GM12891 (cell line): ENCODE data around the gene RAB14.

ENCODE experiments used
- POLR2A ChIP-seq: IDR thresholded peaks from 2 replicates; pipeline ENCODE4 v1.6.1; 2011; ENCODE audit warnings: low read depth, low read length, control low read depth
- POLR2AphosphoS5 ChIP-seq: IDR thresholded peaks from 2 replicates; pipeline ENCODE4 v1.6.1; 2011; ENCODE audit warnings: low read depth, low read length, control low read depth
- POU2F2 ChIP-seq: IDR thresholded peaks from 2 replicates; pipeline ENCODE4 v1.6.1; 2011; ENCODE audit warnings: low read depth, mild to moderate bottlenecking, control low read depth, low read length, moderate library complexity
- TAF1 ChIP-seq: IDR thresholded peaks from 2 replicates; pipeline ENCODE4 v1.6.1; 2011; ENCODE audit warnings: low read depth, low read length, control low read depth

DNA sequence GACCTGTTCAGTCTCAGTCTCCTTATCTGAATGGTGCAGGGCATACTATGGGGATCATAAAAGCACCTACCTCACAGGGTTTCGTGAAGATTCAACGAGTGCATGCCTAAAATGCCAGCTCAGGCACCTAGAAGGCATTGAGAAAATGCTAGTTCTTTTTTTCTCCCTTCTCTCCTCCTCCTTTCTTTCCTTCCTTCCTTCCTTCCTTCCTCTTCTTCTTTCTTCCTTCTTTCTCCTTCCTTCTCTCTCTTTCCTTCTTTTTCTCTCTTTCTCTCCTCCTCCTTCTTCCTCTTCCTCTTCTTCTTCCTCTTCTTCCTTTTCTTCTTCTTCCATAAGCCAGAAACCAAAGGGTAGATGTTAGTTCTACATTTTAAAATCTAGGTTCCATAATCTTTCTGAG is 12.3 kb upstream of the RAB14 start:
- TF ChIP-seq POU2F2, result no peak
- no peak for TF ChIP-seq POLR2AphosphoS5
- no peak for TF ChIP-seq POLR2A
- no peak for TF ChIP-seq TAF1
